Nephron progenitor cell (in vitro differentiated cells): ENCODE measurements around the gene HNRNPUL2.

Experiments used
- DNase-seq: peaks from one replicate; pipeline ENCODE4 v3.0.0; 2021
- H3K27ac Mint-ChIP-seq: 2 replicates; pipeline ENCODE4 v1.8.0; 2021; ENCODE audit warnings: mild to moderate bottlenecking, moderate library complexity, mixed read lengths
- H3K27me3 Mint-ChIP-seq: 2 replicates; pipeline ENCODE4 v1.8.0; 2021; ENCODE audit warnings: mild to moderate bottlenecking, low read depth, mixed read lengths; ENCODE audit not compliant: poor library complexity
- H3K36me3 Mint-ChIP-seq: 2 replicates; pipeline ENCODE4 v1.8.0; 2021; ENCODE audit warnings: low read depth, mixed read lengths
- H3K4me1 Mint-ChIP-seq: 2 replicates; pipeline ENCODE4 v1.8.0; 2021; ENCODE audit warnings: mixed read lengths
- H3K4me3 Mint-ChIP-seq: 2 replicates; pipeline ENCODE4 v1.8.0; 2021; ENCODE audit warnings: mild to moderate bottlenecking, moderate library complexity, mixed read lengths
- H3K9me3 Mint-ChIP-seq: 2 replicates; pipeline ENCODE4 v1.8.0; 2021; ENCODE audit warnings: mild to moderate bottlenecking, moderate library complexity, mixed read lengths
- CTCF ChIP-seq: fragments of 200-600 bp; sonication (generic); IDR thresholded peaks from 2 replicates; pipeline ENCODE4 v1.5.0; 2021; ENCODE audit warnings: antibody characterized with exemption

The HNRNPUL2 gene

GRCh38 chr11:62680825-62681240, 46.4 kb downstream of the HNRNPUL2 start:
- peak; percentile 44 for TF ChIP-seq CTCF
- no peaks in the 10 kb centered on the region for H3K9me3 Mint-ChIP-seq
- H3K36me3 Mint-ChIP-seq: peaks cover 20% of the 10 kb centered on the region
- DNase-seq: no peak
- H3K4me1 Mint-ChIP-seq: peaks cover 38% of the 10 kb centered on the region
- peak overlapping the region; percentile 66 for H3K4me3 Mint-ChIP-seq
- H3K27ac Mint-ChIP-seq: peak overlapping the region; percentile 69
- no peaks in the 10 kb centered on the region for H3K27me3 Mint-ChIP-seq

GRCh38 chr11:62678770-62679696, 48.2 kb downstream of the HNRNPUL2 start, which contains the start of gene UBXN1:
Gene UBXN1 (minus strand): TSS chr11:62679073. CDS start chr11:62678923, 150 bp downstream.
- Mint-ChIP-seq H3K4me3 (peak within 1 kb of the TSS; percentile 88), H3K9me3 (no peaks in the 10 kb centered on the region), H3K36me3 (peaks cover 26% of the 10 kb centered on the region), H3K27me3 (no peaks in the 10 kb centered on the region), H3K4me1 (peaks cover 38% of the 10 kb centered on the region), H3K27ac (peak within 1 kb of the TSS; percentile 89)
- peak; percentile 79 for DNase-seq
- no peak for TF ChIP-seq CTCF

DNA sequence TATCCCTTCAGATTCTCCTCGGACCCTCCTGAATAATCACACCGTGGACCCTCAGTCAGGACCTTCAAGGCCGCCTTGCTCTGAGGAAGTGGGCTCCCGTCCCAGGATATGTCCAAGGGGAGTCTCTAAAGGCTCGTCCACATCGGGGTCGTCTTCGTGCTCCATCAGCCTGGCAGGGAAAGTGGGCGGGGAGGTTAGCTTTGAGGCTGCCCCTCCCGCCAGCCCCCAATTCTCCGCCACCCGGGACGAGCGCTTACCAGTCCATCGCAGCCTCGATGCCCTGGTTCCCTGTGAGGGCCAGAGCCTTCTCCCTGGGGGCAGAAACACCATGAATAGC, 48.9 kb downstream of the HNRNPUL2 start:
- peaks cover 39% of the 10 kb centered on the region for H3K4me1 Mint-ChIP-seq
- peak overlapping the region; percentile 89 for H3K27ac Mint-ChIP-seq
- H3K36me3 Mint-ChIP-seq: peaks cover 26% of the 10 kb centered on the region
- no peak for DNase-seq
- no peaks in the 10 kb centered on the region for H3K9me3 Mint-ChIP-seq
- no peak for TF ChIP-seq CTCF
- peak overlapping the region; percentile 88 for H3K4me3 Mint-ChIP-seq
- no peaks in the 10 kb centered on the region for H3K27me3 Mint-ChIP-seq

GRCh38 chr11:62677714-62678113, 49.5 kb downstream of the HNRNPUL2 start:
- H3K27me3 Mint-ChIP-seq: no peaks in the 10 kb centered on the region
- H3K27ac Mint-ChIP-seq: peak overlapping the region; percentile 53
- no peak for TF ChIP-seq CTCF
- H3K4me3 Mint-ChIP-seq: peak overlapping the region; percentile 88
- no peak for DNase-seq
- H3K4me1 Mint-ChIP-seq: peaks cover 46% of the 10 kb centered on the region
- H3K9me3 Mint-ChIP-seq: no peaks in the 10 kb centered on the region
- H3K36me3 Mint-ChIP-seq: peaks cover 26% of the 10 kb centered on the region

- Mint-ChIP-seq H3K9me3 (no peaks in the 10 kb centered on the region), H3K4me3 (peak overlapping the region; percentile 88), H3K36me3 (peaks cover 26% of the 10 kb centered on the region), H3K27ac (peak overlapping the region; percentile 53), H3K27me3 (no peaks in the 10 kb centered on the region), H3K4me1 (peaks cover 49% of the 10 kb centered on the region)
- no peak for TF ChIP-seq CTCF
- DNase-seq: no peak
Observed at GRCh38 chr11:62677156-62677555, 50.1 kb downstream of the HNRNPUL2 start.
